Glomerular endothelial cell (primary cell): Measurements from ENCODE around the gene BAHCC1. TPM values are rescaled to one million over a fixed set of nuclear protein-coding genes. Genes with fewer than 3 reads are reported as not detected.

Experiments used
- DNase-seq: peaks from one replicate; pipeline ENCODE4 v3.0.0-alpha.2; 2011; ENCODE audit warnings: low read depth, low spot score; ENCODE audit errors: extremely low read depth
- total RNA-seq: library from RNA; depleted of rRNA; stranded (reverse); fragments of >200 nt; gene quantifications from 2 replicates; pipeline ENCODE4 v1.2.3, GENCODE V29; 2015

The BAHCC1 gene
- total RNA-seq, 1 donor from 2014 or later = 30.5 TPM

- no peak for DNase-seq
These were observed 61.5 kb downstream of the BAHCC1 start for GRCh38 chr17:81456798-81457197.

- DNase-seq = no peak
These were observed 62.1 kb downstream of the BAHCC1 start for GRCh38 chr17:81457401-81457800.

GRCh38 chr17:81457917-81458555 is 62.8 kb downstream of the BAHCC1 start:
- no peak for DNase-seq

- DNase-seq = no peak
These were observed 63.4 kb downstream of the BAHCC1 start for GRCh38 chr17:81458628-81459027.

GRCh38 chr17:81459224-81459623 is 64.0 kb downstream of the BAHCC1 start:
- DNase-seq = no peak

GRCh38 chr17:81459864-81460263 is 64.6 kb downstream of the BAHCC1 start:
- DNase-seq = no peak

GRCh38 chr17:81460856-81461460 is 65.7 kb downstream of the BAHCC1 start:
- no peak for DNase-seq

- DNase-seq = no peak
These were observed 66.6 kb downstream of the BAHCC1 start for GRCh38 chr17:81461607-81462500.

GRCh38 chr17:81462506-81463125 is 67.4 kb downstream of the BAHCC1 start:
- DNase-seq = no peak

GRCh38 chr17:81463506-81463905 is 68.2 kb downstream of the BAHCC1 start:
- DNase-seq = no peak

- DNase-seq = no peak
These were observed 69.3 kb downstream of the BAHCC1 start for GRCh38 chr17:81464586-81464985.

- no peak for DNase-seq
These were observed 70.7 kb downstream of the BAHCC1 start for GRCh38 chr17:81465910-81466309.

- no peak for DNase-seq
These were observed 71.6 kb downstream of the BAHCC1 start for GRCh38 chr17:81466564-81467472.

GRCh38 chr17:81468111-81468769 is 73.0 kb downstream of the BAHCC1 start:
- DNase-seq = no peak

- DNase-seq = no peak
These were observed 73.5 kb downstream of the BAHCC1 start for GRCh38 chr17:81468770-81469121.

GRCh38 chr17:81469266-81469665 is 74.0 kb downstream of the BAHCC1 start:
- no peak for DNase-seq

GRCh38 chr17:81470270-81470943 is 75.2 kb downstream of the BAHCC1 start:
- no peak for DNase-seq

- no peak for DNase-seq
These were observed 75.9 kb downstream of the BAHCC1 start for GRCh38 chr17:81470944-81471817.
